Measurements from ENCODE around the gene TMEM129.

The TMEM129 gene

GRCh38 chr4:1759818-1760223 is 38.7 kb upstream of the TMEM129 start:
- Histone ChIP-seq H3K9me3 (no peaks in the 10 kb centered on the region), H3K27ac (no peak overlapping the region), H3K4me3 (ENCODE audit: low read depth in 1 of 2, low read length in 1 of 2) (no peak overlapping the region), H3K36me3 (no peaks in the 10 kb centered on the region), H3K27me3 (peaks cover 32% of the 10 kb centered on the region), H3K4me1 (ENCODE audit: control insufficient read depth in 1 of 2, insufficient read depth in 1 of 2, low read depth in 1 of 2, low read length in 1 of 2) (no peaks in the 10 kb centered on the region)
- TF ChIP-seq CTCF (IDR thresholded peaks at IDR 0.05) = no peak

GRCh38 chr4:1759170-1759817 is 38.2 kb upstream of the TMEM129 start:
- TF ChIP-seq CTCF (IDR thresholded peaks at IDR 0.05) = no peak
- Histone ChIP-seq H3K36me3 (no peaks in the 10 kb centered on the region), H3K27me3 (peaks cover 27% of the 10 kb centered on the region), H3K9me3 (no peaks in the 10 kb centered on the region), H3K27ac (no peak overlapping the region), H3K4me1 (ENCODE audit: control insufficient read depth in 1 of 2, insufficient read depth in 1 of 2, low read depth in 1 of 2, low read length in 1 of 2) (no peaks in the 10 kb centered on the region), H3K4me3 (ENCODE audit: low read depth in 1 of 2, low read length in 1 of 2) (no peak overlapping the region)

GRCh38 chr4:1758306-1759121 is 37.4 kb upstream of the TMEM129 start:
- Histone ChIP-seq H3K4me1 (ENCODE audit: control insufficient read depth in 1 of 2, insufficient read depth in 1 of 2, low read depth in 1 of 2, low read length in 1 of 2) (no peaks in the 10 kb centered on the region), H3K9me3 (no peaks in the 10 kb centered on the region), H3K36me3 (no peaks in the 10 kb centered on the region), H3K27ac (no peak overlapping the region), H3K4me3 (ENCODE audit: low read depth in 1 of 2, low read length in 1 of 2) (no peak overlapping the region), H3K27me3 (peaks cover 19% of the 10 kb centered on the region)
- no peak for TF ChIP-seq CTCF (IDR thresholded peaks at IDR 0.05)

- Histone ChIP-seq H3K27me3 (peaks cover 13% of the 10 kb centered on the region), H3K4me3 (ENCODE audit: low read depth in 1 of 2, low read length in 1 of 2) (no peak overlapping the region), H3K4me1 (ENCODE audit: control insufficient read depth in 1 of 2, insufficient read depth in 1 of 2, low read depth in 1 of 2, low read length in 1 of 2) (peaks cover 0 to 5% of the 10 kb centered on the region in 2 experiments), H3K36me3 (no peaks in the 10 kb centered on the region), H3K9me3 (no peaks in the 10 kb centered on the region), H3K27ac (no peak overlapping the region)
- no peak for TF ChIP-seq CTCF (IDR thresholded peaks at IDR 0.05)
Observed at GRCh38 chr4:1757836-1758235, 36.7 kb upstream of the TMEM129 start.

GRCh38 chr4:1756893-1757779 is 36.0 kb upstream of the TMEM129 start:
- H3K4me3 ChIP-seq (ENCODE audit: low read depth in 1 of 2, low read length in 1 of 2) = no peak overlapping the region
- no peak for TF ChIP-seq CTCF (IDR thresholded peaks at IDR 0.05)
- H3K36me3 ChIP-seq = no peaks in the 10 kb centered on the region
- no peaks in the 10 kb centered on the region for H3K9me3 ChIP-seq
- no peak overlapping the region for H3K27ac ChIP-seq
- peaks cover 0 to 12% of the 10 kb centered on the region in 2 experiments for H3K4me1 ChIP-seq (ENCODE audit: control insufficient read depth in 1 of 2, insufficient read depth in 1 of 2, low read depth in 1 of 2, low read length in 1 of 2)
- peaks cover 13% of the 10 kb centered on the region for H3K27me3 ChIP-seq

Data from neutrophil (primary cell).